Measurements from ENCODE around the gene MYO16. TPM values are rescaled to one million over a fixed set of nuclear protein-coding genes. Genes with fewer than 3 reads are reported as not detected.

MYO16 gene
- total RNA-seq, 2 experiments from 2014 or later = not detected

DNA sequence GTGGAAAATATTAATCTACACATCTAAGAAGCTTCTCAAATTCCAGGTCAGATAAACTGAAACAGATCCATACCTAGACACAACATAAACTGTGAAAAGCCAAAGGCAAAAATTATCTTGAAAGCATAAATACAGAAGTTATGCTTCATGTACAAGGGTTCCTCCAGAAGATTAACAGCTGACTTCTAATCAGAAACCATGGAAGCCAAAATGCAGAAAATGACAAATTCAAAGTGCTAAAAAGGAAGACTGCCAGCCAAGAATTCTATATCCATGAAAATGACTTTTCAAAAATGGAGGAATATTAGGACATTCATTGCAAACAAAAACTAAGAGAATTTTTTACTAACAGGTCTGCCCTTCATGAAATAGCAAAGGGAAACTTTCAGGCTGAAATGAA, 72.8 kb downstream of the MYO16 start:
- H3K9me3 Mint-ChIP-seq (ENCODE audit: low read depth) = peaks cover 9% of the 10 kb centered on the region
- peaks cover 7% of the 10 kb centered on the region for H3K27me3 Mint-ChIP-seq
- no peaks in the 10 kb centered on the region for H3K4me1 Mint-ChIP-seq
- H3K27ac Mint-ChIP-seq = no peak overlapping the region
- CTCF ChIA-PET = no interaction called here
- no peak overlapping the region for H3K4me3 Mint-ChIP-seq
- POLR2A ChIA-PET = no interaction called here
- DNase-seq = no peak
- H3K36me3 Mint-ChIP-seq (ENCODE audit: low read depth) = peaks cover 1% of the 10 kb centered on the region
- intact Hi-C loops (cut with DNase I, micrococcal nuclease) = no loop called here
- ATAC-seq = no peak

DNA sequence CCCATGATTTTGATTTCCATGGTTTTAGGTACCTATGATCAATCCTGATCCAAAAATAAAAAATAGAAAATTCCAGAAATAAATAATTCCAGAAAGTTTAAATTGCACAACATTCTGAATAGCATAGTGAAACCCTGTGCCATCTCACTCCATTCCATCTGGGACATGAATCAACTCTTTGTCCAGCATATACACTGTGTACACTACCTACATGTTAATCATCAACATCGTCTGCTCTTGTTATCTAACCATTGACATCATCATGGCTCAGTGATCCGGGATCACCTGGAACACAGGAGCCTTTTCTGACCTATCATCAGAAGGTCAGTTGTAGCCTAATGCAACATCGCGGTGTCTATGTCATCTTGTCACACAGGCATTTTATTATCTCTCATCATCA, 75.6 kb downstream of the MYO16 start:
- ChIA-PET POLR2A (no interaction called here), CTCF (no interaction called here)
- no peak overlapping the region for H3K4me3 Mint-ChIP-seq
- ATAC-seq (no peak), DNase-seq (no peak)
- peaks cover 9% of the 10 kb centered on the region for H3K9me3 Mint-ChIP-seq (ENCODE audit: low read depth)
- H3K36me3 Mint-ChIP-seq (ENCODE audit: low read depth) = peaks cover 1% of the 10 kb centered on the region
- peaks cover 4% of the 10 kb centered on the region for H3K27me3 Mint-ChIP-seq
- intact Hi-C loops (cut with DNase I, micrococcal nuclease) = no loop called here
- no peaks in the 10 kb centered on the region for H3K4me1 Mint-ChIP-seq
- no peak overlapping the region for H3K27ac Mint-ChIP-seq

DNA sequence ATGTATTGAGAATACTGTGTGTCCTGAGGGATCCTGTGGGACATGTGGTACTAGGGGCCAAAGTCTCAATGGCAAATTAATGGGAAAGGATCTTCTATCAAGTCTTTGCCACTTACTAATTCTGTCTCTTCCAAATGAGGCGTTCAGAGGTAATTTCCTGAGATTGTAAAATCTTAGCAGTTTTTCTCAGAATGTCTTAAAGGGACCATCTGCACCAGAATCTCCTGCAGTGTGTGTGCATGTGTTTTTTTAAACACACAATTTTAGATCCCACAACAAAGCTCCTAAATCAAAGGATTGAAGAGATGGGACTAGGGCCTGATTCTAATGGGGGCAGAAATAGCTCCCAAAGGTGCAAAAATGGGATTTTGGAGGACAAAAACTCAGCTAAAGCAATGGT, 78.2 kb downstream of the MYO16 start:
- Mint-ChIP-seq H3K9me3 (ENCODE audit: low read depth) (no peaks in the 10 kb centered on the region), H3K36me3 (ENCODE audit: low read depth) (no peaks in the 10 kb centered on the region), H3K27me3 (peaks cover 4% of the 10 kb centered on the region), H3K4me3 (no peak overlapping the region), H3K4me1 (no peaks in the 10 kb centered on the region), H3K27ac (no peak overlapping the region)
- ATAC-seq (no peak), DNase-seq (no peak)
- intact Hi-C loops (cut with DNase I, micrococcal nuclease) = no loop called here
- CTCF ChIA-PET = interaction anchor here (0.6 kb wide), 1 partner anchor 10 kb away, joined by 3 read pairs; no protein-coding TSS in a partner anchor
- POLR2A ChIA-PET = no interaction called here

DNA sequence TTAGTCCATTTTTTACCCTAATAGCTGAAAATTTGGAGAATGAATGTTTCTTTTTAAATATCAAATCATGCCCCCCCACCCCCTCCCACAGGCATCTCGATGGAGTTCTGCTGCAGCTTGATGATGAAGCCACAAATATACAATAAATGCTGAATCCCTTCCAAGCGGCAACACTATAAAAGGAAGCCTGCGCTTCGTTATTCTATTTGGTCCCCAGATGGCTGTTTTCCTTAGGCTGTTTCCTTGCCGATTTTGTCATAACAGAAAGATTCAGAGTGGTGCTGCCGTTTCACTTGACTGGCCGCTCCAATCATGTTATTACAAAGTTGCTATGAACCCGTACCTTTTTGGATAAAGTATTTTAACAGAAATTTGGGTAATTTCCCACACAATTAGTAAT, 79.5 kb downstream of the MYO16 start:
- CTCF ChIA-PET = no interaction called here
- intact Hi-C loops (cut with DNase I, micrococcal nuclease) = no loop called here
- no peaks in the 10 kb centered on the region for H3K36me3 Mint-ChIP-seq (ENCODE audit: low read depth)
- no peak overlapping the region for H3K4me3 Mint-ChIP-seq
- no peaks in the 10 kb centered on the region for H3K4me1 Mint-ChIP-seq
- H3K27ac Mint-ChIP-seq = no peak overlapping the region
- POLR2A ChIA-PET = no interaction called here
- no peak for ATAC-seq
- no peak for DNase-seq
- H3K9me3 Mint-ChIP-seq (ENCODE audit: low read depth) = no peaks in the 10 kb centered on the region
- no peaks in the 10 kb centered on the region for H3K27me3 Mint-ChIP-seq

DNA sequence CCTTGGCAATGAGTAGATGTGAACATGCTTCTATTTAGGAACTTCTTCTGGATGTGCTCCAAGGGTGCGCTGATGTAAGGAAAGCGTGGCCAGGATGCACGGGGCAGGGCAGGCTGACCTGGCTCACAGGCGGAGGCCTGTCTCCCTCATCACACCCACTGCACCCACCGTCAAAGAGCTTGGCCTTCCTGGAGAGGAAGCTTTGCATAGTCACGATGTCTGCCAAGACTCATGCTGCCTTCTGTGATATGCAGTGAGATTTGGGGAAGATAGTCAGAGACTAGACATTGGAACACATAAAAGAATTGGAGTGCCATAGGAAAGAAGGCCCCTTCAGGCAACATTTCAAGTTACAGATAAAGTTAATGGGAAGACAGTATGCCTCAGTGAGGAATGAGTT, 82.0 kb downstream of the MYO16 start:
- H3K36me3 Mint-ChIP-seq (ENCODE audit: low read depth) = no peaks in the 10 kb centered on the region
- CTCF ChIA-PET = no interaction called here
- H3K9me3 Mint-ChIP-seq (ENCODE audit: low read depth) = no peaks in the 10 kb centered on the region
- H3K4me1 Mint-ChIP-seq = no peaks in the 10 kb centered on the region
- no peak overlapping the region for H3K4me3 Mint-ChIP-seq
- peaks cover 4% of the 10 kb centered on the region for H3K27me3 Mint-ChIP-seq
- intact Hi-C loops (cut with DNase I, micrococcal nuclease) = no loop called here
- DNase-seq (no peak), ATAC-seq (no peak)
- H3K27ac Mint-ChIP-seq = no peak overlapping the region
- POLR2A ChIA-PET = no interaction called here

DNA sequence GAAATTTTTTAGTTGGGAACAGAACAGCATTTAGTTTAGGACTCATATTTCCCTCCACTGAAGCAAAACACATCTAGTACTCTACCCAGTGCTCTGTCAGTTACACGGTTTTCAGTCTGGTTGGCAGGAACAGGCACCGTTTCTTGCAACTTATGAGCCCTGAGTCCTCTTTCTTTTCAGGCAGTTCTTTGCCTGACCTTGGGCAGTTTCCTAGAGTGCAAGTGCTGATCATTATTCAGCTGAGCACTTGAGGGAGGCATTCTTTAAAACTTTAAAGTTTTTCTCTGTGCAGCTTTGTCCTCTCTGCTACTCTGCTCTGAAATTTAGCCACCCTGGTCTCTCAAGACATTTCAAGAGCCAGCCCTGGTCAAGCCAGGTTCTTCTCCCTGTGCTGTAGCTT, 96.1 kb downstream of the MYO16 start:
- Mint-ChIP-seq H3K4me3 (no peak overlapping the region), H3K27me3 (peaks cover 2% of the 10 kb centered on the region), H3K4me1 (no peaks in the 10 kb centered on the region), H3K36me3 (ENCODE audit: low read depth) (no peaks in the 10 kb centered on the region), H3K9me3 (ENCODE audit: low read depth) (no peaks in the 10 kb centered on the region), H3K27ac (no peak overlapping the region)
- no peak for DNase-seq
- ATAC-seq = no peak
- intact Hi-C loops (cut with DNase I, micrococcal nuclease) = no loop called here
- CTCF ChIA-PET = no interaction called here
- POLR2A ChIA-PET = no interaction called here

DNA sequence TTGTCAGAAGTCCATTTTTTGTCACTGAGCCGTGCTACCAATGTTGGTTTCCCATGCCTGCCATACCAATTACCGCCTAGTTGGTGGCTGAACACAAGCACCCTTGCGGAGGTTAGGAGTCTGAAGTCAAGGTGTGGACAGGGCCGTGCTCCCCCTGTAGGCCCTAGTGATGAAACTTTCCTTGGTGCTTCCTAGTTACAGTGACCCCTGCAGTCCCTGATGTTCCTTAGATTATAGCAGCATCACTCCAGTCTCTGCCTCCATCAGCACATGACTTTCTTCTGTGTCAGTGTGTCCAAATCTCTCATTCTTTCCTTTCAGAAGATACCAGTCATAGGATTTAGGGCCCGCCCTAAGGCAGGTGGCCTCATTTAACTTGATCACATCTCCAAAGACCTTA, 99.0 kb downstream of the MYO16 start:
- Mint-ChIP-seq H3K27me3 (peaks cover 2% of the 10 kb centered on the region), H3K4me1 (no peaks in the 10 kb centered on the region), H3K9me3 (ENCODE audit: low read depth) (no peaks in the 10 kb centered on the region), H3K36me3 (ENCODE audit: low read depth) (no peaks in the 10 kb centered on the region), H3K27ac (no peak overlapping the region), H3K4me3 (no peak overlapping the region)
- ChIA-PET POLR2A (no interaction called here), CTCF (no interaction called here)
- intact Hi-C loops (cut with DNase I, micrococcal nuclease) = no loop called here
- ATAC-seq (no peak), DNase-seq (no peak)

DNA sequence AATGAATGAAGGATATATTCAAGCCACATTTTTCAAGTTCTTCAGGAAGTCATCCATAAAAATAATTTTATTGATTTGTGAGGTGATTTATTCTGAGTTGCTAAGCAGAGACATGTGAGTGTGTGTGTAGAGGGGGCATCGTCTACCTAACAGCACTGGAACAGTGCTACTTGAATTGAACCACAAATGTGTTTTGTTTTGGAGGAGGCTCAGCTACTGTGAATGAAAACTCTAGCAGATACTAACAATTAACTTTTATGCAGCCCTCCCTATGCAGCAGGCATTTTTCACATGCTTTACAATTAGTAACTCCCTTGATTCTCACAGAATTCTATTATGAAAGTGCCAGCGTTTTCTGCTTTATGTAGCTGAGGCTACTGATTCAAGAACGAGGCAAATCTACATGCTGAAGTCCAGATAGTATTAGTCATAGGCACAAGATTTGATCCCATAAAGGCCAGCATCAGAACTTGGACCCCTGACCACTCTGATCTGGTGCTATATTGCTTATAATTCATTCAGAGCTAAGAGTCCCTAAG, 103.7 kb downstream of the MYO16 start:
- ATAC-seq (no peak), DNase-seq (no peak)
- H3K27ac Mint-ChIP-seq = no peak overlapping the region
- no peaks in the 10 kb centered on the region for H3K9me3 Mint-ChIP-seq (ENCODE audit: low read depth)
- H3K4me1 Mint-ChIP-seq = no peaks in the 10 kb centered on the region
- H3K4me3 Mint-ChIP-seq = no peak overlapping the region
- H3K27me3 Mint-ChIP-seq = peaks cover 2% of the 10 kb centered on the region
- intact Hi-C loops (cut with DNase I, micrococcal nuclease) = no loop called here
- CTCF ChIA-PET = no interaction called here
- H3K36me3 Mint-ChIP-seq (ENCODE audit: low read depth) = no peaks in the 10 kb centered on the region
- POLR2A ChIA-PET = no interaction called here

DNA sequence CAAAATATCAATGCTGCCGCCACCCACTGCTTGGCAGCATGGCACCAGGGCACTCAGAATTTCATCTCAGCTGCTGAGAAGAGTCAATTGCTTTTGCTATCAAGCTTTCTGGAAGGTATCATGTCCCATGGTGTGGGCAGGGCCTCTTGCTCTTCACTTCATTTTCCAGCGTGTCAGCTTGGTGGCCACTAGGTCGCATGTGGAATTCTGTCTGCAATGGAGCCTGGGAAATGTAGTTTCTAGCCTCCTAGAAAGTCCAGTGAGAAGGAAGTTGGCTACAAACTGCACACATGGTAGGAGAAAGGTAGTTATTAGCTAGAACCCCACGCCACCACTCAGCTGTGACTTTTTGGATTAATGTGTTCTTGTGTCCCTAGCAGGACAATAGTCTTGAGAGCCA, 105.3 kb downstream of the MYO16 start:
- ATAC-seq (no peak), DNase-seq (no peak)
- Mint-ChIP-seq H3K36me3 (ENCODE audit: low read depth) (no peaks in the 10 kb centered on the region), H3K27ac (no peak overlapping the region), H3K4me3 (no peak overlapping the region), H3K27me3 (no peaks in the 10 kb centered on the region), H3K4me1 (no peaks in the 10 kb centered on the region), H3K9me3 (ENCODE audit: low read depth) (no peaks in the 10 kb centered on the region)
- ChIA-PET POLR2A (no interaction called here), CTCF (no interaction called here)
- intact Hi-C loops (cut with DNase I, micrococcal nuclease) = no loop called here

DNA sequence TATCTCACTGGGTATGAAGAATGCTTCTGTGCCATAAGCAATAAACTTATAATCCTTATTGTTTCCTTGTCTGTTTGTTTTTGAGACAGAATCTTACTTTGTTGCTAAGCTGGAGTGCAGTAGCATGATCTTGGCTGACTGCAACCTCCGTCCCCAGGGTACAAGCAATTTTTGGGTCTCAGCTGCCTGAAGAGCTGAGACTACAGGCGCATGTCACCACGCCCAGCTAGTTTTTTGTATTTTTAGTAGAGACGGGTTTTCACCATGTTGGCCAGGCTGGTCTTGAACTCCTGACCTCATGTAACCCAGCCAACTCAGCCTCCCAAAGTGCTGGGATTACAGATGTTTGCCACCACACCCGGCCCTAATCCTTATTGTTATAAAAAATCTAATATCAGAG, 112.5 kb downstream of the MYO16 start:
- no peak overlapping the region for H3K27ac Mint-ChIP-seq
- DNase-seq (no peak), ATAC-seq (no peak)
- ChIA-PET POLR2A (no interaction called here), CTCF (interaction anchor here (0.7 kb wide), 1 partner anchor 354 kb away, joined by 3 read pairs; no protein-coding TSS in a partner anchor)
- peaks cover 6% of the 10 kb centered on the region for H3K9me3 Mint-ChIP-seq (ENCODE audit: low read depth)
- intact Hi-C loops (cut with DNase I, micrococcal nuclease) = no loop called here
- no peaks in the 10 kb centered on the region for H3K36me3 Mint-ChIP-seq (ENCODE audit: low read depth)
- peaks cover 8% of the 10 kb centered on the region for H3K27me3 Mint-ChIP-seq
- H3K4me3 Mint-ChIP-seq = no peak overlapping the region
- H3K4me1 Mint-ChIP-seq = no peaks in the 10 kb centered on the region

DNA sequence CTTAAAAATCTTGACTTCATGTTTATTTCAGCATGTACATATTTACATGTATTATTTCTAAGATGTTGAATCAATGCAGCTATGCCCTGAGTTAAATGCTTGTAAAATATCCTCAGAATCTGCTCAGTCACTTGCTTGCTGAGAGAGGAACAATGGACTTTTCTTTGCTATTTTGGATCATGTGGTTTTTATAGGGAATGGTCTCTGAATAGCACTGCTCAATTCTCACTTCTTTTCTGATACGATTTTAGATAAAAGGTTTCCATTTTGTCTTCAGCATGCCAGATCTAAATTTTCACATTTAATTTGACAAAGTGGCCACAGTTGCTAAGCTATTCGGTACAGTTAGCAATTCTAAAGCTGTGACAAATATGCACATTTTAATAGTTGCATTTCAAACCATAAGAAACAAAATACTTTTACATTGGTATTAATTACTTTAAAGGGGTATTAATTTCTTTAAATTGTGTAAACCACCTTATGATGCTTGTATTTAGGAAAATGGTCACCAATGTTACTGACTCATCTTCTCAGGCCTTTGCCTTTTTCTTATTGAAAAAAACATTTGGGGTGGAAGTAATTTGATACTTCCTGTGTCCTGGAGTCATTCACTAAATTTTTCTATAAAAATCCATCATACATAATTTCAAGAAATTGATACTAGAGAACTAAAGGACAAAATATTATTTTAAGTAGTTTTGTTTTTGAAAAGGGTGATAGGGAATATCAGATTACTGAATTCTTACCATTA, 113.5 kb downstream of the MYO16 start:
- H3K9me3 Mint-ChIP-seq (ENCODE audit: low read depth) = peaks cover 6% of the 10 kb centered on the region
- ChIA-PET CTCF (no interaction called here), POLR2A (no interaction called here)
- DNase-seq (no peak), ATAC-seq (no peak)
- H3K4me3 Mint-ChIP-seq = no peak overlapping the region
- H3K36me3 Mint-ChIP-seq (ENCODE audit: low read depth) = no peaks in the 10 kb centered on the region
- intact Hi-C loops (cut with DNase I, micrococcal nuclease) = no loop called here
- H3K27ac Mint-ChIP-seq = no peak overlapping the region
- no peaks in the 10 kb centered on the region for H3K4me1 Mint-ChIP-seq
- peaks cover 8% of the 10 kb centered on the region for H3K27me3 Mint-ChIP-seq

DNA sequence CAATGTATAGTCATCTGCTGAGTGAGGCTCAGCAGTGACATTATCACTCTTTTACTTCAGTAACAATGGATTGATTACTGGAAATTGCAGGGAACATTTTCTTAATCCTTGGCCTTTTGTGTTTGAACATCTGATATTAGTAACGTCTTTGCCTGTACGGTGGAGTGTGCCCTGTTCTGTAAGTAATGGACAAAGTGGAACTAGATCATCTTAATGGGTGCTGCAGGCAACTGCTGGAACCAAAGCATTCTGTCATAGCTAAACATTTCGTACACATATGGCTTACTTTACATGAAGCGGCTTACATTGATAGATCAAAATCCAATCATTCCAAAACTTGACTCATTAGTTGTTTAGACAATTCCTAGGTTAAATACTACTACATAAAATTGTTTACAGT, 114.1 kb downstream of the MYO16 start:
- Mint-ChIP-seq H3K36me3 (ENCODE audit: low read depth) (no peaks in the 10 kb centered on the region), H3K27me3 (peaks cover 8% of the 10 kb centered on the region), H3K4me1 (no peaks in the 10 kb centered on the region), H3K9me3 (ENCODE audit: low read depth) (peaks cover 6% of the 10 kb centered on the region), H3K4me3 (no peak overlapping the region), H3K27ac (no peak overlapping the region)
- intact Hi-C loops (cut with DNase I, micrococcal nuclease) = no loop called here
- DNase-seq = no peak
- ATAC-seq = no peak
- ChIA-PET POLR2A (no interaction called here), CTCF (interaction anchor here (0.6 kb wide), 1 partner anchor 26 kb away, joined by 3 read pairs; no protein-coding TSS in a partner anchor)

Data from activated CD4-positive, alpha-beta T cell treated with anti-CD3 and anti-CD28 coated beads for 36 hours (primary cell).